Left ventricle myocardium superior (tissue), 1 donor: ENCODE results near the gene DGKI. TPM values are rescaled to one million over a fixed set of nuclear protein-coding genes. Genes with fewer than 3 reads are reported as not detected.

Experiments
- ATAC-seq: fragments of 200-7000 bp; cut with Tn5 transposase; one replicate; pipeline ENCODE4 v1.9.1; 2020; ENCODE audit warnings: mild to moderate bottlenecking, moderate library complexity
- DNase-seq: peaks from one replicate; pipeline ENCODE4 v3.0.0-alpha.2; 2020
- intact Hi-C: fragments of 100-400 bp; cut with micrococcal nuclease; formaldehyde crosslinking; loops from one replicate; pipeline ENCODE4 v1.11.0; 2022
- total RNA-seq: library from RNA; stranded (reverse); fragmentation: NEBNext Ultra II Directional; extraction: Animal tissue kit (Norgen Biotek cat#: 25700); gene quantifications from one replicate; pipeline ENCODE4 v1.2.1, GENCODE V29; 2021
- donor health status: DM: no; HTN: yes; CAD: no; lungs with severe emphysema.

The DGKI gene
- total RNA-seq, 1 donor from 2014 or later, result 0.47 TPM

- no peak for DNase-seq
- peak; percentile 51 for ATAC-seq
- intact Hi-C loops, result no loop called here
Measured at GRCh38 chr7:137591421-137591837, 255.3 kb downstream of the DGKI start.

- no peak for ATAC-seq
- intact Hi-C loops, result no loop called here
- no peak for DNase-seq
Measured at GRCh38 chr7:137590756-137591305, 255.9 kb downstream of the DGKI start.

- intact Hi-C loops, result no loop called here
- no peak for DNase-seq
- no peak for ATAC-seq
Measured at GRCh38 chr7:137590071-137590755, 256.6 kb downstream of the DGKI start.

DNA sequence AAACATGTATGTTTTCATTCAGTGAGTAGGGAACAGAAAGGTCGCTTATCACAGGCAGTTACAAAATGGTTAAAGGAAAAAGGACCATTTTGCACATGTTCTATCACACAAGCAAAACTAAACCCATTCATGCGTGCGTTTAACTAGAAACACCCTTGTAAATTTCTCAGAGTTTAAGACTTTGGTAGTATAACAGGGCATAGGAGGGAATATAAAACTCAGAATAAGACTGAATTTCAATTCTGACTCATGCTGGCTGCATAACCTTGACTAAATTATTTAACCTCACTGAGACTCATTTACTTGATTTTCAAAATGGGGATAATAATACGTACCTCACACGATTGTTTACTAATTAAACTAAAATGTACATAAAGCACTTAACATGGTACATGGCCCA lies 259.4 kb downstream of the DGKI start:
- intact Hi-C loops, result no loop called here
- DNase-seq (no peak), ATAC-seq (no peak)

DNA sequence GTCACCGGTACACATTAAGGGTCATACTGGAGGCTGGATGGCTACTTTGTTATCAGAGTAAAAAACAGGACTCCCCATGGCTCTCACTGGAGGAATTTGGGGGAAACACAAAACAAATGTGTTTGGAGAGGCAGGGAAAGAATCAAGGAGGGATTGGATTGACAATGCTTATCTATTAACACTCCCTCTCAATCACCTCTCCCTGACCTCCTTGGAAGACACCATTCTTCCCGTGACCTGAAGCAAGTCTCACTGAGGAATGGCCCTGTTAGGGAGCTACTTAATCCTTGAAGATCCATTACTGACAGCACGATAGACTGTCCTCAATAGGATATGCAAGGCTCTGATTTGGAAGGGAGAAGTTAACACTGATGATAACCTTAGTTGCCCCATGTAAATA lies 261.2 kb downstream of the DGKI start:
- no peak for DNase-seq
- intact Hi-C loops, result no loop called here
- ATAC-seq, result no peak

DNA sequence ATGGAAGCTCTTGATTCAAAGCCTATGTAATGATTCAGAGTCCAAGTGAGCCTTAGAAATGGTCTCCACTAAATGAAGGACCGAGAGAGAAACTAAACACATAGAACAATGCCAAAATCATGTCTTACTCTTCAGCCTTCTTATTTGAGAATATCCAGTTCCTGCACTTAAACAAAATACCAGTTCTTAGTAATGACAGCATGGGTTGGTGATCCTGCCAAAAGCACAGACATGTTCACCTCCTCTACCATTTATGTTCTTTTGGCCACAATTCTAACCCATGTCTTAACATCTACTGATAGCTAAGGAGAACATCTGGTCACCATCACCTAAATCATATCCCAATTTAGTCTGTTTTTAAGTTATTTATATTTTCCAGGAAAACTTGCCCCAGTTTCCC lies 263.6 kb downstream of the DGKI start:
- DNase-seq, result no peak
- intact Hi-C loops, result no loop called here
- no peak for ATAC-seq

DNA sequence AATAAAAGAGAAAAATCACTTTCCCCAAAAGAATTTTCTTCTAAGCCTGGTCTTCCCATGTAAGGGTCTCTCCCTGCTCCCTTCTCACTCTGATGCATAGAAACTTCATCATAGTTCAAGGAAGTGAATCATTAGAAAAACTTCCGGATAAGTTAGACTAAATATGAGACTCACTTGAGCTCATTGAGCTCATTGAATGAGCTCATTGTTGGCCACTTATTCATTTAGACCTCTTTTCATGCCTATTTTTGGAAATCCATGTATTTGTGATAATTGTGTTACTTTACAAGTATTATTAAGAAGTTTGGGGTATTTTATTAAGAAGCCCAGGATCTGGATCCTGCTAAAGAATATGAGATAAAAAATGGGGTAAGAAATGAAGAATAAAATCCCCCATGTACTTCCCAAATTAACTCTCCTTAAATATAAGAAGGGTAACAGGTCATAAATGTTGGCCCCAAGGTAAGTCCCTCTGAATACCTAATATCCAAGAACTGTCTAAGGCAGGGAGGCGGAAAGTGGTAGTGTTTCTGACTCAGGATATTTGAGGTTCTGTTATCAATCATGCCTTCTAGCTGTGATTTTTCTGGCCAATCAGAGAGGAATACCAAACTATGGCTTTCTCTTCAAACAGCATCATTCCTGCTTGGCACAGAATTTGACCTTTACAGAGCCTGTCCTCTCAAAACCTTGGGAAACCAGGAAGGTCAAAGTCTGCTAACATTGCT lies 266.7 kb downstream of the DGKI start:
- intact Hi-C loops, result no loop called here
- DNase-seq (no peak), ATAC-seq (no peak)

- DNase-seq (no peak), ATAC-seq (no peak)
- intact Hi-C loops, result no loop called here
Measured at GRCh38 chr7:137578541-137578940, 268.2 kb downstream of the DGKI start.

GRCh38 chr7:137577184-137577583 lies 269.6 kb downstream of the DGKI start:
- intact Hi-C loops, result no loop called here
- ATAC-seq (no peak), DNase-seq (no peak)

DNA sequence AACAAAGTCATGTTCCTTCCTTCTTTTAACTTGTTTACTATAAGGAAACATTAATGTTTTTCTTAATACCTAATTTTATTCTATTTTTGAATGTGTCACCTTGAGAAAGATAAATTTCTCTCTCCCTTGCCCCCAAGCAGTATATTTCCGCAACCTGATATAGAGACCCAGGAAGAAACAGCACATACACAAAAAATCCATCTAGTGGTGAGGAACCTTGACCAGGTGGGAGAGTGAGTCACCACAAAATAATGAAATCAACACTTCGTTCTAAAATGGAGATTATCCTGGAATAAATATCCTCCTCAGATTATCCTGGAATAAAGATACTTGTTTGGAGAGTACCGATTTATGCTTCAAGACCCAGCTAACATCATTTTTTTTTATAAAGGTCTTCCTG lies 270.3 kb downstream of the DGKI start:
- intact Hi-C loops, result no loop called here
- no peak for ATAC-seq
- DNase-seq, result no peak

- intact Hi-C loops, result no loop called here
- DNase-seq, result no peak
- no peak for ATAC-seq
Measured at GRCh38 chr7:137574812-137575211, 272.0 kb downstream of the DGKI start.

GRCh38 chr7:137572056-137572784 lies 274.6 kb downstream of the DGKI start:
- ATAC-seq (no peak), DNase-seq (no peak)
- intact Hi-C loops, result no loop called here

GRCh38 chr7:137564677-137565076 lies 282.1 kb downstream of the DGKI start:
- DNase-seq, result no peak
- intact Hi-C loops, result no loop called here
- ATAC-seq, result no peak

DNA sequence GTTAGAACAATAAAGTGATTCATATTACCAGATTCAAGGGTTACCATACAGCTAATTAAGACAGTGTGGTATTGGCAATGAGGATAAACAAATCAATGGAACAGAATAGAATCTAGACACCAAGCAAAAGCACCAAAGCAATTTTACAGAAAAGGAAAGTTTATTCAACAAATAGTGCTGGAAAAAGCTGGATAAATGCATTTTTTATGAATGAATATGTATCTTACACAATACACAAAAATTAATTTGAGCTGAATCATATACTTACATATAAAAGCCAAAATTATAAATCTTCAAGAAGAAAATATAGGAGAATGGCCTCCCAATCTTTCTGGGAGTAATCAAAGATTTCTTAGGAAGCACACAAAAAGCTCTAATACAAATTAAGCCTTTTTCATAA lies 282.8 kb downstream of the DGKI start:
- DNase-seq (no peak), ATAC-seq (no peak)
- intact Hi-C loops, result no loop called here

DNA sequence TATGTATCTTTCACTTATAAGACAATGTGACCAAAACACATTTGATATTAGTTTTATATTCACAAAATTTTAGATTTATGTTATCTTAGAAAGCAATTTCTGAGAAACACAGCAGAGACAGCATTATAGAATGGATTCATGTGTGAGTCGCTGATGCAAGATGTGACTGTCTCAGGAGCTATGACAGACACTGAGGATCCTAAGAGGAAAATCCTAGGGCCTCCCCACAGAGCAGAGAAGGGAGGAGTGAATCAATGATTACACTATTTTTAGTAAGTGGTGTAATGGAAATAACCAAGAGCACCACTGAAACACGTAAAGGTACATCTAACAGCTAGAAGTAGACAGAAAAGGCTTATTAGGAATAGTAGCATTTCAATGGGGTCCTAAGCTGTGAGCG lies 299.3 kb downstream of the DGKI start:
- DNase-seq, result no peak
- no peak for ATAC-seq
- intact Hi-C loops, result no loop called here

GRCh38 chr7:137546671-137547070 lies 300.1 kb downstream of the DGKI start:
- DNase-seq, result no peak
- no peak for ATAC-seq
- intact Hi-C loops, result no loop called here

GRCh38 chr7:137546009-137546408 lies 300.8 kb downstream of the DGKI start:
- ATAC-seq (no peak), DNase-seq (peak; percentile 18)
- intact Hi-C loops, result no loop called here

GRCh38 chr7:137545059-137545716 lies 301.6 kb downstream of the DGKI start:
- ATAC-seq (no peak), DNase-seq (no peak)
- intact Hi-C loops, result no loop called here

DNA sequence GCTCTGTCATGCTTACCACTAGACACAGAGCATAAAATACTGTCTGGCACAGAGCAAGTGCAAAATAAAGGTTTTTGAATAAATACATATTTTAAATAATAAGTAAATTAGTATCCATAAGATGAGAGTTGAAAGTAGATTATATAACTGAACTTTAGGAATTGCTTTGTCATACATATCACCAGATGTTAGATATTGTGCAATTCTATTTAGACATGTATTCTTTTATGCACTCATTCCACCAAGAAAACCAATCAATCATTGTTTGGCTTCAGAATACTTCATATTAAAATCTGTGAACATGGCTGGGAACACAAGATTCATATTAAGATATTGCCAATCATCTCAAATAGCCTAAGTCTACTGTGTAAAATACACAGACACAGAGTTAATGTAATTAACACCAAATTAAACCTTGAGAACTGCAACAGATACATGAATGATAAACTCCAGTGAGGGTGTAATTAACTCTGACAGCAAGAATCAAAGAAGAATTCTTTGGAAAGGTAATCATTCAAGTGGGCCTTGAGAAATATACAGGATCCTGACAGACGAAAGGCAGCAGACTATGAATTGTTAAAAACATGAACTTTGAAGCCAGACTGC lies 302.2 kb downstream of the DGKI start:
- ATAC-seq (no peak), DNase-seq (no peak)
- intact Hi-C loops, result no loop called here
